ENCODE data around the gene KIF21A.

DNA sequence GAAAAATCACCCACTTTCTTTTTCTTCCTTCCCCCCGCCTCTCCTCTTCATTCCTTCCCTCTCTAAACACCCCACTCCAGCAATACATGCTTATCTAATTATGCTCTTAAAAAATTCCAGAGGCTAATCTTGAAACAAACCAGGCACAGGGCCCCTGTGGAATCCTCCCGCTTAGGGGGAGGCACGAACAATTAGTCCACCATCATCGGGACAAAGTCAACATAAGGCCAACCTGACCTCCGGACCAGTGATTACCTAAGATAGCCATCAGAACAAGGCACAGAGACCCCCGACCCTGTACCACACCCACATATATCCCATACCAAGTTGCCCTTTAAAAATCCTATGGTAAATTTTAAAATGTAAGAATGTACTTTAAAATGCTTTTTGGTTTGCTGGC, 47.1 kb downstream of the KIF21A start:
- TF ChIP-seq CTCF (IDR thresholded peaks at IDR 0.05), result no peak
- TF ChIP-seq POLR2A (IDR thresholded peaks at IDR 0.05), result no peak
